Stimulated activated naive CD4-positive, alpha-beta T cell (primary cell): ENCODE data around the gene BPGM.

ENCODE experiments used
- DNase-seq, 6 experiments: peaks; one replicate each; lab custom pipeline; 2025; lab: John Stamatoyannopoulos, UW

Gene BPGM

GRCh38 chr7:134720091-134720935, 73.7 kb downstream of the BPGM start:
- no peak for DNase-seq

- DNase-seq = no peak
Observed at GRCh38 chr7:134721171-134721570, 74.5 kb downstream of the BPGM start.

GRCh38 chr7:134722786-134723322, 76.2 kb downstream of the BPGM start:
- no peak for DNase-seq

- no peak for DNase-seq
Observed at GRCh38 chr7:134723892-134724291, 77.2 kb downstream of the BPGM start.

- DNase-seq = no peak
Observed at GRCh38 chr7:134724606-134725005, 78.0 kb downstream of the BPGM start.

- no peak for DNase-seq
Observed at GRCh38 chr7:134726581-134726980, 79.9 kb downstream of the BPGM start.

- DNase-seq = no peak
Observed at GRCh38 chr7:134727711-134728110, 81.1 kb downstream of the BPGM start.
